GM12878 (cell line): ENCODE data around the gene PLK4. TPM values are rescaled to one million over a fixed set of nuclear protein-coding genes. Genes with fewer than 3 reads are reported as not detected.

Experiments used
- BRCA1 ChIP-seq: IDR thresholded peaks from 2 replicates; pipeline ENCODE4 v1.6.1; 2011; ENCODE audit warnings: low read depth, low read length, improper control_type of control experiment
- CTCF ChIP-seq, 3 experiments: IDR thresholded peaks in 2 of 3; conservative IDR thresholded peaks in 1 of 3; 2 replicates each; pipeline ENCODE4 v1.5.1; 2011; ENCODE audit warnings: low read depth in 3 of 3, low read length in 3 of 3, mild to moderate bottlenecking in 3 of 3, control low read depth in 2 of 3, moderate library complexity in 2 of 3, inconsistent platforms in 1 of 3, mixed read lengths in 1 of 3; ENCODE audit not compliant: control insufficient read depth in 2 of 3, insufficient read depth in 1 of 3; ENCODE audit errors: extremely low read depth in 1 of 3
- CUX1 ChIP-seq: IDR thresholded peaks from 2 replicates; pipeline ENCODE4 v1.6.1; 2012; ENCODE audit warnings: improper control_type of control experiment, low read depth, low read length; ENCODE audit not compliant: insufficient replicate concordance
- HDAC6 ChIP-seq: fragments of 200-600 bp; sonication (generic); IDR thresholded peaks from one replicate; pipeline ENCODE4 v1.8.0; 2017; ENCODE audit warnings: antibody characterized with exemption; ENCODE audit not compliant: unreplicated experiment
- JUNB ChIP-seq: IDR thresholded peaks from 2 replicates; pipeline ENCODE4 v1.6.1; 2016; ENCODE audit warnings: antibody characterized with exemption, mild to moderate bottlenecking
- MAX ChIP-seq: IDR thresholded peaks from 2 replicates; pipeline ENCODE4 v1.6.1; 2012; ENCODE audit warnings: low read depth, low read length, improper control_type of control experiment
- MTA3 ChIP-seq: IDR thresholded peaks from 2 replicates; pipeline ENCODE4 v1.6.1; 2012; ENCODE audit warnings: low read length, inconsistent platforms, borderline replicate concordance
- MYC ChIP-seq: IDR thresholded peaks from 2 replicates; pipeline ENCODE4 v1.6.1; 2011; ENCODE audit warnings: mild to moderate bottlenecking, low read length, moderate library complexity, inconsistent platforms; ENCODE audit not compliant: insufficient read depth, insufficient replicate concordance, insufficient read length, severe bottlenecking
- NFYB ChIP-seq: IDR thresholded peaks from 2 replicates; pipeline ENCODE4 v1.6.1; 2011; ENCODE audit warnings: low read depth, mild to moderate bottlenecking, low read length, improper control_type of control experiment, moderate library complexity; ENCODE audit not compliant: insufficient read depth
- NKRF ChIP-seq: fragments of 450-650 bp; conservative IDR thresholded peaks from 2 replicates; pipeline ENCODE4 v1.6.1; 2017; ENCODE audit warnings: mild to moderate bottlenecking, moderate library complexity
- PAX8 ChIP-seq: fragments of 450-650 bp; IDR thresholded peaks from 2 replicates; pipeline ENCODE4 v1.6.1; 2017; ENCODE audit warnings: mild to moderate bottlenecking, moderate library complexity
- RAD21 ChIP-seq: IDR thresholded peaks from 2 replicates; pipeline ENCODE4 v1.6.1; 2011; ENCODE audit warnings: mild to moderate bottlenecking, low read depth, low read length, moderate library complexity; ENCODE audit not compliant: insufficient read depth
- SMAD1 ChIP-seq: fragments of 450-650 bp; IDR thresholded peaks from 2 replicates; pipeline ENCODE4 v1.6.1; 2018; ENCODE audit warnings: mild to moderate bottlenecking, low read depth; ENCODE audit not compliant: partially characterized antibody
- SMC3 ChIP-seq: IDR thresholded peaks from 2 replicates; pipeline ENCODE4 v1.6.1; 2011; ENCODE audit warnings: low read length, improper control_type of control experiment, borderline replicate concordance
- SP1 ChIP-seq: IDR thresholded peaks from one replicate; pipeline ENCODE4 v1.6.1; 2011; ENCODE audit warnings: low read depth, low read length
- STAT1 ChIP-seq: fragments of 450-650 bp; conservative IDR thresholded peaks from 2 replicates; pipeline ENCODE4 v1.6.1; 2014; ENCODE audit warnings: antibody characterized with exemption, mild to moderate bottlenecking
- USF1 ChIP-seq: IDR thresholded peaks from 2 replicates; pipeline ENCODE4 v1.6.1; 2011; ENCODE audit warnings: borderline replicate concordance, low read depth, mild to moderate bottlenecking, moderate library complexity, mixed read lengths, low read length; ENCODE audit not compliant: insufficient read depth; ENCODE audit errors: extremely low read length
- ZNF274 ChIP-seq: IDR thresholded peaks from one replicate; pipeline ENCODE4 v1.8.0; 2011; ENCODE audit not compliant: insufficient read length, insufficient read depth
- ZNF622 ChIP-seq: fragments of 450-650 bp; IDR thresholded peaks from 2 replicates; pipeline ENCODE4 v1.6.1; 2017; ENCODE audit warnings: mild to moderate bottlenecking, inconsistent platforms
- polyA plus RNA-seq, 11 experiments: library from polyadenylated mRNA; depleted of rRNA in 4 of 11; unstranded in 6 of 11; stranded (reverse) in 5 of 11; fragments of >200 nt; fragmentation: Nextera tagmentation in 4 of 11; fragmentation: Illumina TruSeq in 1 of 11; extraction: Ambion mirVana in 4 of 11; extraction: Trizol in 1 of 11; gene quantifications; 1 replicate in 1 of 11; 2 replicates in 10 of 11; pipeline versions ENCODE4 v1.2.1 to v1.2.3, GENCODE V29; 2011 to 2016; ENCODE audit warnings: inconsistent platforms in 2 of 11, missing spikeins in 2 of 11, low read depth in 1 of 11
- total RNA-seq, 4 experiments: library from RNA; depleted of rRNA in 3 of 4; stranded (reverse); fragments of >200 nt in 3 of 4; fragmentation: Illumina TruSeq in 1 of 4; extraction: Trizol in 1 of 4; gene quantifications; 2 replicates each; pipeline versions ENCODE4 v1.2.1 to v1.2.3, GENCODE V29; 2013 to 2021

The PLK4 gene
- total and polyA plus RNA-seq, 10 of the 15 experiments (the other 5 are each of a cell fraction or from before 2014, with no cell fraction given) = 16.6 to 55.3 (median 45.8) TPM

GRCh38 chr4:127880763-127881562 is at the start of gene PLK4 (continued):
- TF ChIP-seq JUNB = no peak
- no peak for TF ChIP-seq USF1
- no peak for TF ChIP-seq HDAC6
- peak; percentile 90 for TF ChIP-seq NFYB
- TF ChIP-seq SMAD1 = no peak
- TF ChIP-seq MTA3 = no peak; the same call in 1 of the 2 replicates
- TF ChIP-seq SMC3 = no peak
- no peak for TF ChIP-seq RAD21
- TF ChIP-seq MYC = no peak
- TF ChIP-seq ZNF274 = no peak
- TF ChIP-seq MAX = peak; percentile 78
- TF ChIP-seq STAT1 = 0 out of 2 replicates have a peak, but pooled peaks have one; percentile 6
- TF ChIP-seq NKRF = peak; percentile 100
- no peak; the same call in 1 of the 2 replicates for TF ChIP-seq BRCA1
- no peak for TF ChIP-seq CTCF (IDR thresholded peaks at IDR 0.05 in 2 of 3, conservative IDR thresholded peaks at IDR 0.05 in 1 of 3; ENCODE audit: control insufficient read depth in 2 of 3, extremely low read depth in 1 of 3, insufficient read depth in 1 of 3, low read depth in 3 of 3, low read length in 3 of 3)
- TF ChIP-seq ZNF622 = no peak
- TF ChIP-seq PAX8 = no peak
- TF ChIP-seq SP1 = peak; percentile 67
- TF ChIP-seq CUX1 = no peak
